CD8-positive, alpha-beta memory T cell (primary cell): ENCODE measurements around the gene BEND4. TPM values are rescaled to one million over a fixed set of nuclear protein-coding genes. Genes with fewer than 3 reads are reported as not detected.

Source experiments
- CTCF ChIA-PET: fragments of 350-600 bp; sonication (Branson Sonifier 250); formaldehyde crosslinking; loops from one replicate; lab custom pipeline; 2021; ENCODE audit warnings: antibody characterized with exemption; lab: Charles Lee
- POLR2A ChIA-PET: fragments of 350-600 bp; sonication (Branson Sonifier 250); formaldehyde crosslinking; loops from one replicate; lab custom pipeline; 2021; ENCODE audit warnings: antibody characterized with exemption; lab: Charles Lee
- DNase-seq, 5 donors: peaks; one replicate each; pipeline versions ENCODE4 v3.0.0 to v3.0.0-alpha.2; 2020 to 2022; ENCODE audit warnings: mixed read lengths in 1 of 5
- H3K27ac ChIP-seq: one replicate; pipeline ENCODE4 v1.7.0; 2013; ENCODE audit warnings: low read depth, mild to moderate bottlenecking, low read length, moderate library complexity
- H3K27me3 ChIP-seq: 2 replicates; pipeline ENCODE4 v1.7.0; 2013; ENCODE audit warnings: low read length, mild to moderate bottlenecking; ENCODE audit not compliant: insufficient read depth, poor library complexity, severe bottlenecking
- H3K36me3 ChIP-seq: 2 replicates; pipeline ENCODE4 v1.7.0; 2013; ENCODE audit warnings: mild to moderate bottlenecking, low read length, moderate library complexity; ENCODE audit not compliant: insufficient read depth
- H3K4me1 ChIP-seq: 2 replicates; pipeline ENCODE4 v1.7.0; 2013; ENCODE audit warnings: mild to moderate bottlenecking, low read length, moderate library complexity; ENCODE audit not compliant: insufficient read depth
- H3K4me3 ChIP-seq: 2 replicates; pipeline ENCODE4 v1.7.0; 2013; ENCODE audit warnings: mild to moderate bottlenecking, low read length
- H3K9me3 ChIP-seq: 2 replicates; pipeline ENCODE4 v1.7.0; 2013; ENCODE audit warnings: mild to moderate bottlenecking, low read length
- H3K27ac Mint-ChIP-seq, 8 donors: one replicate each; pipeline ENCODE4 v1.8.0; 2020 to 2021; ENCODE audit warnings: mixed read lengths in 8 of 8, mild to moderate bottlenecking in 6 of 8, inconsistent platforms in 3 of 8, moderate library complexity in 3 of 8
- H3K27me3 Mint-ChIP-seq, 2 donors: one replicate each; pipeline ENCODE4 v1.8.0; 2020 to 2021; ENCODE audit warnings: mixed read lengths in 2 of 2, mild to moderate bottlenecking in 1 of 2, moderate library complexity in 1 of 2
- H3K36me3 Mint-ChIP-seq, 3 donors: one replicate each; pipeline ENCODE4 v1.8.0; 2020 to 2021; ENCODE audit warnings: mixed read lengths in 3 of 3, inconsistent platforms in 1 of 3, mild to moderate bottlenecking in 1 of 3
- H3K4me1 Mint-ChIP-seq, 3 donors: one replicate each; pipeline ENCODE4 v1.8.0; 2020 to 2021; ENCODE audit warnings: mixed read lengths in 3 of 3, inconsistent platforms in 1 of 3, mild to moderate bottlenecking in 1 of 3
- H3K4me3 Mint-ChIP-seq, 7 donors: one replicate each; pipeline ENCODE4 v1.8.0; 2020 to 2021; ENCODE audit warnings: mixed read lengths in 7 of 7, mild to moderate bottlenecking in 6 of 7, moderate library complexity in 4 of 7, inconsistent platforms in 2 of 7
- H3K9me3 Mint-ChIP-seq, 5 donors: one replicate each; pipeline ENCODE4 v1.8.0; 2020 to 2022; ENCODE audit warnings: mixed read lengths in 5 of 5, mild to moderate bottlenecking in 3 of 5, moderate library complexity in 2 of 5, inconsistent platforms in 1 of 5
- polyA plus RNA-seq: library from polyadenylated mRNA; unstranded; fragments of 300-500 nt; fragmentation: Illumina TruSeq; gene quantifications from one replicate; pipeline ENCODE4 v1.2.3, GENCODE V29; 2021
- total RNA-seq, 2 experiments: library from RNA; stranded (reverse); gene quantifications; one replicate each; pipeline ENCODE4 v1.2.3, GENCODE V29; 2021

Gene BEND4
- total and polyA plus RNA-seq, 3 experiments from 2014 or later, result 0.70 to 3.2 (median 3.2) TPM

DNA sequence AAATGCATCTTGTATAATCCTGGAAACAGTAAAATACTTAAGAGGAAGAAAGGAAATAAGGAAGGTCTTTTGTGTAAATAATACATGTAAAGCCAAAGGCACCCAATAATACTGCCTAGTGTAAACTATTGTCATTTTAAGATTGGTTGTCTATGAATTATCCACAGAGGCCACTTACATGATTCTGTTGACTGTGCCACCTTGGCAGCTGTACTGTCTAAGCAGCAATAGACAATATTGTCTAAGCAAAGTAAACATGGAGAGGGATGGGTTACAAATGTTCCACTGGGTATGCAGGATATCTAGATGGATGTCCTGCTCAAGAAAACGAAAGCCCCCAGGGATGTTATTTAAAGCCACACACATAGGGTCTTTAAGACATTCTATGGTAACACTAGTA lies 19.4 kb downstream of the BEND4 start:
- no peaks in the 10 kb centered on the region for H3K4me1 ChIP-seq
- ChIA-PET CTCF (no interaction called here), POLR2A (no interaction called here)
- H3K4me3 ChIP-seq, result no peak overlapping the region
- no peaks in the 10 kb centered on the region for H3K27me3 ChIP-seq
- H3K9me3 ChIP-seq, result no peaks in the 10 kb centered on the region
- Mint-ChIP-seq H3K27me3 (peaks cover 0 to 1% of the 10 kb centered on the region in 2 donors), H3K27ac (no peak overlapping the region), H3K4me3 (no peak overlapping the region), H3K4me1 (no peaks in the 10 kb centered on the region), H3K9me3 (no peaks in the 10 kb centered on the region), H3K36me3 (no peaks in the 10 kb centered on the region)
- H3K27ac ChIP-seq, result no peak overlapping the region
- DNase-seq, result no peak
- H3K36me3 ChIP-seq, result no peaks in the 10 kb centered on the region

GRCh38 chr4:42132099-42132498 lies 20.4 kb downstream of the BEND4 start:
- no peaks in the 10 kb centered on the region for H3K9me3 Mint-ChIP-seq
- CTCF ChIA-PET, result no interaction called here
- H3K36me3 Mint-ChIP-seq, result no peaks in the 10 kb centered on the region

DNA sequence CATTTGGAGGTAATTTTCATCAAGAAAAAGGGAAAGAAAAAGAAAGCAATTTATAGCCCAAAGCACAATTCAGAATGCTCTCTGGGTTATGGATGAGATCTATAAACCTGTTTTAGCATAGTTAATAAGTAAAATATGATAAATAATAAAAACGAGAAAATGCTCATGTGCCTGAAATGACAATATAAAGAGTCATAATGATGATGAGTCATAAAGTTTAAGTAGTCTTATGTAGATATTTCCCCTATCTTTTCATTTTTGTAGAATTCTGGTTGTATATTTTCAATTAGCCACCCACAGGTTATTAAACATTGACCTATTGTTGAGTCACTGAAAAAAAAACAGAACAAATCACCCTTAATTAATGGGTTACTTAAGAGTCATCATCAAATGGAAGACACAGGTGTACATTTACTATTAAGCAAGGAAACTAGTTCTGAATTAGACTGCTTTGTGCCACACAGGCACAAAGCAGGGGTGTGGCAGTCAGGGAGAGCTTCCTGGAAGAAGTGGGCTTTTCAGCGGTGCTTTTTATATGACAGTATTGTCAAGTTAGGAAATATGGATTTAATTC lies 29.3 kb downstream of the BEND4 start:
- H3K27me3 Mint-ChIP-seq, result peaks cover 8 to 10% of the 10 kb centered on the region in 2 donors
- no peaks in the 10 kb centered on the region for H3K36me3 ChIP-seq
- no peak overlapping the region for H3K4me3 Mint-ChIP-seq
- H3K27me3 ChIP-seq, result no peaks in the 10 kb centered on the region
- no peak overlapping the region for H3K27ac ChIP-seq
- H3K27ac Mint-ChIP-seq, result peak overlapping the region in 1 of 8 donors; percentile 44
- peaks cover 0 to 3% (median 0%) of the 10 kb centered on the region in 5 donors for H3K9me3 Mint-ChIP-seq
- H3K4me1 Mint-ChIP-seq, result no peaks in the 10 kb centered on the region
- CTCF ChIA-PET, result interaction anchor here (0.7 kb wide), 1 partner anchor 304 kb away, joined by 3 read pairs; no protein-coding TSS in a partner anchor
- no peak overlapping the region for H3K4me3 ChIP-seq
- POLR2A ChIA-PET, result no interaction called here
- no peaks in the 10 kb centered on the region for H3K9me3 ChIP-seq
- peaks cover 0 to 7% (median 1%) of the 10 kb centered on the region in 3 donors for H3K36me3 Mint-ChIP-seq
- no peaks in the 10 kb centered on the region for H3K4me1 ChIP-seq
- DNase-seq, result no peak

More at GRCh38 chr4:42132099-42132498, 20.4 kb downstream of the BEND4 start:
- H3K27me3 Mint-ChIP-seq, result no peaks in the 10 kb centered on the region
- H3K4me3 Mint-ChIP-seq, result no peak overlapping the region
- H3K27ac Mint-ChIP-seq, result no peak overlapping the region
- POLR2A ChIA-PET, result no interaction called here
- H3K4me3 ChIP-seq, result no peak overlapping the region
- no peak for DNase-seq
- H3K4me1 Mint-ChIP-seq, result no peaks in the 10 kb centered on the region
- no peaks in the 10 kb centered on the region for H3K4me1 ChIP-seq
- no peak overlapping the region for H3K27ac ChIP-seq
- no peaks in the 10 kb centered on the region for H3K9me3 ChIP-seq
- no peaks in the 10 kb centered on the region for H3K27me3 ChIP-seq
- H3K36me3 ChIP-seq, result no peaks in the 10 kb centered on the region

DNA sequence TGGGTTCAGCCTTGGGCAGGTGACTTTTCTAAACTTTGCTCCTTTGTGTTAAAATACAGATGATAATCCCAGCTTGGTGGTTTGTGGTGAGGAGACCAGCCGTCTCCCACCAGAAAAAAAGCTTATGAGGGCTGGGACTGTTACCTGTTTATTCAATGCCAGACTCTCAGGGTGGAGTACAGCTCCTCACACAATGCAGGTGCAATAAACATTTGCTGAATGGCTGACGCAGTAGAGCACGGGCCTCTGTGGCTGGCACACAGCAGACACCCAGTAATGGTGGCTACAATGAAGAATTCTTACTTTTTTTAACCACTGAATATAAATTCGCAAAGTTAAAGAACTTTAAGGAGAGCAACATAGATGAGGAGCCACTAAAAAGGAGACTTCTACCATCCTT lies 30.2 kb downstream of the BEND4 start:
- Histone ChIP-seq H3K27ac (no peak overlapping the region), H3K27me3 (no peaks in the 10 kb centered on the region), H3K9me3 (no peaks in the 10 kb centered on the region), H3K4me1 (no peaks in the 10 kb centered on the region), H3K36me3 (no peaks in the 10 kb centered on the region), H3K4me3 (no peak overlapping the region)
- Mint-ChIP-seq H3K36me3 (peaks cover 0 to 9% (median 1%) of the 10 kb centered on the region in 3 donors), H3K4me1 (no peaks in the 10 kb centered on the region), H3K4me3 (no peak overlapping the region), H3K27me3 (peaks cover 8 to 10% of the 10 kb centered on the region in 2 donors), H3K27ac (no peak overlapping the region), H3K9me3 (peaks cover 0 to 3% (median 0%) of the 10 kb centered on the region in 5 donors)
- DNase-seq, result no peak
- CTCF ChIA-PET, result no interaction called here
- POLR2A ChIA-PET, result no interaction called here

DNA sequence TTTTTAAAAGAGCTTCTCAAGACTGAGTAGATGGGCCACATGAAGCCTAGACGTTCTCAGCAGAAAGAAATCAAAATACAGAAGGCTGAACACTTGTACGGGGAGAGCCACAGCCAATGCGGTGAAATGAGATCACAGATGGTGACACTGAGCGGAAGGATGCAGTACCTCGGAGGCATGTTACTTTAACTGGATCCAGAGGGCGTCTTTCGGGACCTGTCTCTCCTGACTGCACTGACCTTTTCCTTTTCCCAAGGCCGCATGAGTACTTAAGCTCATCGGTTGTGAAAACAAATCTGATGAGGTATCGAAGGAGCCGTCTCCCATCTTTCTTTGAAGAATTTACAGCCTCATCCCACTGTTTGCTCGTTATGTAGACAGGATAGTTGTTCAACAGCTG lies 32.6 kb downstream of the BEND4 start:
- Mint-ChIP-seq H3K36me3 (peaks cover 0 to 11% (median 1%) of the 10 kb centered on the region in 3 donors), H3K4me3 (no peak overlapping the region), H3K27me3 (peaks cover 11 to 13% of the 10 kb centered on the region in 2 donors), H3K4me1 (no peaks in the 10 kb centered on the region), H3K9me3 (no peaks in the 10 kb centered on the region), H3K27ac (no peak overlapping the region)
- no peaks in the 10 kb centered on the region for H3K4me1 ChIP-seq
- H3K4me3 ChIP-seq, result no peak overlapping the region
- no peak for DNase-seq
- no peaks in the 10 kb centered on the region for H3K36me3 ChIP-seq
- H3K27ac ChIP-seq, result no peak overlapping the region
- ChIA-PET CTCF (no interaction called here), POLR2A (no interaction called here)
- no peaks in the 10 kb centered on the region for H3K27me3 ChIP-seq
- no peaks in the 10 kb centered on the region for H3K9me3 ChIP-seq

- CTCF ChIA-PET, result no interaction called here
- Histone ChIP-seq H3K9me3 (no peaks in the 10 kb centered on the region), H3K4me1 (no peaks in the 10 kb centered on the region), H3K27ac (no peak overlapping the region), H3K4me3 (no peak overlapping the region), H3K36me3 (no peaks in the 10 kb centered on the region), H3K27me3 (no peaks in the 10 kb centered on the region)
- Mint-ChIP-seq H3K27ac (no peak overlapping the region), H3K4me3 (no peak overlapping the region), H3K9me3 (peaks cover 0 to 6% (median 2%) of the 10 kb centered on the region in 5 donors), H3K36me3 (peaks cover 0 to 6% (median 4%) of the 10 kb centered on the region in 3 donors), H3K27me3 (peaks cover 8 to 19% of the 10 kb centered on the region in 2 donors), H3K4me1 (no peaks in the 10 kb centered on the region)
- POLR2A ChIA-PET, result no interaction called here
- no peak for DNase-seq
These were observed 39.6 kb downstream of the BEND4 start for GRCh38 chr4:42112846-42113245.

DNA sequence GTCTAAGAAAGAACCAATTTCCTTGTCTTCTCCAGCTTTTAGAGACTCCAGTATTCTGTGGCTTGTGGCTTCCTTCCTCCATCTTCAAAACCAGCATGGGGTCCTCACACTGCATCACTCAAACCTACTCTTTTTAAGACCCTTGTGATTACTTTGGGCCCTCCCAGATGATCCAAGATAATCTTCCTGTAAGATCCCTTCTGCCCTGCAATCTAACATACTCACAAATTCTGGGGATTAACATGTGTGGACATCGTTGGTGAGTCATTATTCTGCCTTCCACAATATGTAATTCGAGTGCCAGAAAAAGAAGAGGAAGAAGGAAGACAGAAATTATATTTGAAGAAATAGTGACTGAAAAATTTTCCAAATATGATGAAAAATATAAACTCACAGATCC lies 47.9 kb downstream of the BEND4 start:
- CTCF ChIA-PET, result no interaction called here

GRCh38 chr4:42101446-42101975 lies 50.9 kb downstream of the BEND4 start:
- Histone ChIP-seq H3K27me3 (no peaks in the 10 kb centered on the region), H3K4me3 (no peak overlapping the region), H3K4me1 (no peaks in the 10 kb centered on the region), H3K9me3 (no peaks in the 10 kb centered on the region), H3K36me3 (no peaks in the 10 kb centered on the region), H3K27ac (no peak overlapping the region)
- H3K27ac Mint-ChIP-seq, result no peak overlapping the region
- H3K36me3 Mint-ChIP-seq, result no peaks in the 10 kb centered on the region
- H3K9me3 Mint-ChIP-seq, result peaks cover 0 to 10% (median 3%) of the 10 kb centered on the region in 5 donors
- H3K4me3 Mint-ChIP-seq, result no peak overlapping the region
- CTCF ChIA-PET, result no interaction called here
- DNase-seq, result no peak
- peaks cover 0 to 7% of the 10 kb centered on the region in 2 donors for H3K27me3 Mint-ChIP-seq
- POLR2A ChIA-PET, result no interaction called here
- H3K4me1 Mint-ChIP-seq, result no peaks in the 10 kb centered on the region

More for the DNA sequence above, 47.9 kb downstream of the BEND4 start:
- Mint-ChIP-seq H3K27ac (no peak overlapping the region), H3K4me3 (no peak overlapping the region), H3K36me3 (peaks cover 0 to 6% (median 0%) of the 10 kb centered on the region in 3 donors), H3K4me1 (no peaks in the 10 kb centered on the region), H3K9me3 (peaks cover 0 to 9% (median 5%) of the 10 kb centered on the region in 5 donors), H3K27me3 (peaks cover 4 to 10% of the 10 kb centered on the region in 2 donors)
- Histone ChIP-seq H3K4me1 (no peaks in the 10 kb centered on the region), H3K27me3 (no peaks in the 10 kb centered on the region), H3K27ac (no peak overlapping the region), H3K9me3 (no peaks in the 10 kb centered on the region), H3K4me3 (no peak overlapping the region), H3K36me3 (no peaks in the 10 kb centered on the region)
- no peak for DNase-seq
- POLR2A ChIA-PET, result no interaction called here
